ENCODE data around the gene NID2.

The NID2 gene

GRCh38 chr14:52080808-52081755, 12.2 kb upstream of the NID2 start:
- DNase-seq (ENCODE audit: low spot score): no peak

DNA sequence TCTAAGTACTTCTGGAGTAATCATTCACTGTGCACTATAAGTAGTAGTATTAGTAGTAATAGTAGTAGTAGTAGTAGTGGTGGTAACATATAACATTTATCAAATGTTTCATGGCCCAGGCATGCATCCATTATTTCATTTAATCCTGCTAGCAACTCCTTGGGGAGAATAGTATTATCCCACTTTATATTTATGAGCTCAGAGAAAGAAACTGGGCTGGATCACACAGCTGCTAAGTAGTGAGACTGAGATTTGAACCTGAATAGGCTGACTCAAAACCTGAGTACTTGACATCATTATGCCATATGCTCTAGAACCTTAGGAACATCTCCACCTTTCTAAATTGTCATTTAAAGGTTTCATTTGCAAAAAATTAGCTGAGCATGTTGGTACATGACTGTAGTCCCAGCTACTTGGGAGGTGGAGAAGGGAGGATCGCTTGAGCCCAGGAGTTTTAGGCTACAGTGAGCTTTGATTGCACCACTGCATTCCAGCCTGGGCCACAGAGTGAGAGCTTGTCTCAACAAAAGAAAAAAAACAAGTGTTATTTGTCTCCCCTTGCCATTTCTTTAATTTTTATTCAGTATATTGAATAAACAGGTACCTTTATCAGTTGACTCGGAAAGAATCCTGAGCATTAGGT, 11.4 kb upstream of the NID2 start:
- no peak for DNase-seq (ENCODE audit: low spot score)

DNA sequence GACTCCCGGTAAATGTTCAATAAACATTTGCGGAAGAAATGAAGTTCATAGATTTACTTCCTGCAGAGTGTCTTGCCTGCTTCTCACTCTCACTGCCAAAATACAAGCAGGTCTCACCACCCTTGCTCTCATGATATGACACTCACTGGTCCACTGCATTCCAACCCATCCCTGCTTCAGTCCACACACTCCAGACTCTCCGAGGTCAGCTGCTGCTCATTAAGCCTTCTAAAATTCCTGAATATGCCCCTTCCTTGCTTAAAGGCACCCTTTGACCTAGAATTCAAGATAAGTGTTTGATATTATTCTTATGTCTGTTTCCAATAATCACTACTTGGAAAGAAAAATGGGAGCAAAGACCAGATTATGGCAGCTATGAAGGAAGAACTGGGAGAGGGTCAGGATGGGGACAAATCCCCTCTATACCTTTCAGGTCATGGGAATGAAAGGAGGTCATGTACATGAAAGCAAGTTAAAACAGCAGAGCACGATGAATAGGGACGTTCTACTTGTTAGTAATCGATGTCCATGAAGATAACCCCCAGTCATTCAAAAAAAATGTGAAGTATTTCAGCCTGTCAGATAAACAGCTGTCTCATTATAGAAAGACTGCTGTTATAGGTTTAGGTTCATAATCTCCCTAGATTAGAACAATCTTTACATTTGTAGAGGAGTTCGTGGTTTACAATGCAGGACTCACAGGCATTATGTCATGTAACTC, 10.5 kb upstream of the NID2 start:
- DNase-seq (ENCODE audit: low spot score): no peak

GRCh38 chr14:52078721-52079120, 9.9 kb upstream of the NID2 start:
- DNase-seq (ENCODE audit: low spot score): no peak

- DNase-seq (ENCODE audit: low spot score): no peak
Observed at GRCh38 chr14:52078095-52078531, 9.3 kb upstream of the NID2 start.

- DNase-seq (ENCODE audit: low spot score): no peak
Observed at GRCh38 chr14:52077256-52077979, 8.6 kb upstream of the NID2 start.

DNA sequence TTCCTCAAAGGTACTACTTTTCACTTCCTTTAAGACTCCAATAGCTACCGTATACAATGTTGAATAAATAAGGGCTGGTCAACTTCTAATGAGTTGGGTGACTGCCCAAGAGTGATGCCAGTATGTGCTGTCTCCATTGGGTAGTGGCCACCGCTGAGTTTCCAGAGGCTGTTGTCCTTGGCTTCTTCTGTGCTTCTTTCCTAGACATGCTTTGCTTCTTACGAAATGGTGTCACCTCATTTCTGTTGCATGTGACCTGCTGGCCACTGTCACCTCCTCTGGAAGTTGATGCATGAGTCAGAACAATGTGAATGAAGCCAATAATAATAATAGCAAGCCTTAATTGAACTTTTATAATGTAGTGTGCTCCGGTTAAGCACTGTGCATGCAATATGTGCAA, 7.5 kb upstream of the NID2 start:
- no peak for DNase-seq (ENCODE audit: low spot score)

- no peak for DNase-seq (ENCODE audit: low spot score)
Observed at GRCh38 chr14:52075371-52075770, 6.5 kb upstream of the NID2 start.

DNA sequence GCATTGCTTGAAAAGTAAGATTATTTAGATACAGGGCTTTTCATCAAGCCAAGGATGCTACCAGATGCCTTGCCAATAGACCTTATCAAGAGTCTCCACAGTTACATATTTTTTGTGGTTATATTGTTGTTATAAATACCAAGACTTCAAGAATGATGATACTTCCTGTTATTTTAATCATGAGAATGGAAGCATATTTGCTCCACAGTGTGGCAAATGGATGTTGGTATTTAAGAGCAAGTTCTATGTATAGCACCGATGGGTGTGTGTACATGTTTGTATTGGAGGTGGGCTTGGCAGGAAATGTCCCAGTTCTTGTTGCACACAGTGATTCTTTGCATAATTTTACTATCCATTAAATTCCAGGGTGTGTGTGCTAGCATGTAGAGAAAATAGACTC, 4.4 kb upstream of the NID2 start:
- no peak for DNase-seq (ENCODE audit: low spot score)

DNA sequence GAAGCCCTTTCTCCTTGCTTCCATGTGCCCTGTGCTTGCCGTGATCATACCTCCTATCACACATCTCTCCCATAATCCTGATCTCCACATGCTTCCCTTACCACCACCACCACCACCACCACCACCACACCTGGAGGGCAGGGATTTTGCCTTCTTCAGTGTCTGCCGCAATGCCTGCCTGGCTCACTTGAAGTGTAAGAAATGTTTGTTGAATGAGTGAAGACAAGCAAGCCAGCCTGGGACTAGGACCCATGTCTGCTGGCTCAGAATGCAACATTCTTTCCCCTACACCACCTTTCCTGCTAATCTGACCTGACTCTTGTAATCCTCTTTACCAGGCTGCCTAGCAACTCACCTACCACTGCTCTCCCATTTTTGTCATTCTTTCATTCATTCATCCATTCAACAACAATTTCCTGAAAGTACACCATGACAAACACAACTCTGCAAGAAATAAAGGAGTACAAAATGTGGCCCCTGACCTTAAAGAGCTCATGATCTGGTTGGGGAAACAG, 3.5 kb upstream of the NID2 start:
- no peak for DNase-seq (ENCODE audit: low spot score)

DNA sequence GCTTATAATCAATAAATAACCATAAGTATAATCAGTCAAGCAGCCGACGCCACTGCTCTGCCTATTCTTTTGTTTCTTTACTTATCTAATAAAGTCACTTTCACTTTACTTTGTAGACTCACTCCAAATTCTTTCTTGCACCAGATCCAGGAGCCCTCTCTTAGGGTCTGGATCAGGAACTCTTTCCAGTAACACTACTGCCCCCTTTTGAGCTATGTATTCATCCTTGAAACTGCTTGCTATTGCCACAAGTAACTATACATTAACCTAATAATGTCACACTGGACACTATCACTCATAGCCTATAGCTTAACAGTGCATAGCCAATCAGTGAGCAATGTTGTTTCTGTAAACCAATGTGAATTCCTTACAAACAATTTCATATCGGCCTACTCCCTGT, 2.8 kb upstream of the NID2 start:
- no peak for DNase-seq (ENCODE audit: low spot score)

DNA sequence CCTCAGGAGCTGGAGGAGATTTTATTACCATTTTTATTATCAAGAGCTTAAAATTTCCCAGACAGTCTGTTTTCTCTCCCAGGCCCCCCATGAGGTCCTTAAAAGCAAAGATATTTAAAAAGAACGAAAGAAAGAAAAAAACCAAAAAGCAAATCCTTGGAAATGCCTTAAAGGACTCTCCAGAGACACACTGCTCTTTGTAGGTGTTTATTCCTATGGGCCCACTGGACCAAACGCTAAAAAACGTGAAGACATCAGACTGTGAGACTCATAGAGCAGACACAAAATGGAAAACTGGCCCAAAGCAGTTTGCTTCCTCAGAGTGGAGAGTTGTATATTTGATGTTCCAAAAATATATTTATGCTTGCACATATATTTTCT, 1.2 kb upstream of the NID2 start:
- no peak for DNase-seq (ENCODE audit: low spot score)

- no peak for DNase-seq (ENCODE audit: low spot score)
Observed at GRCh38 chr14:52069307-52070050, 620 bp upstream of the NID2 start.

DNA sequence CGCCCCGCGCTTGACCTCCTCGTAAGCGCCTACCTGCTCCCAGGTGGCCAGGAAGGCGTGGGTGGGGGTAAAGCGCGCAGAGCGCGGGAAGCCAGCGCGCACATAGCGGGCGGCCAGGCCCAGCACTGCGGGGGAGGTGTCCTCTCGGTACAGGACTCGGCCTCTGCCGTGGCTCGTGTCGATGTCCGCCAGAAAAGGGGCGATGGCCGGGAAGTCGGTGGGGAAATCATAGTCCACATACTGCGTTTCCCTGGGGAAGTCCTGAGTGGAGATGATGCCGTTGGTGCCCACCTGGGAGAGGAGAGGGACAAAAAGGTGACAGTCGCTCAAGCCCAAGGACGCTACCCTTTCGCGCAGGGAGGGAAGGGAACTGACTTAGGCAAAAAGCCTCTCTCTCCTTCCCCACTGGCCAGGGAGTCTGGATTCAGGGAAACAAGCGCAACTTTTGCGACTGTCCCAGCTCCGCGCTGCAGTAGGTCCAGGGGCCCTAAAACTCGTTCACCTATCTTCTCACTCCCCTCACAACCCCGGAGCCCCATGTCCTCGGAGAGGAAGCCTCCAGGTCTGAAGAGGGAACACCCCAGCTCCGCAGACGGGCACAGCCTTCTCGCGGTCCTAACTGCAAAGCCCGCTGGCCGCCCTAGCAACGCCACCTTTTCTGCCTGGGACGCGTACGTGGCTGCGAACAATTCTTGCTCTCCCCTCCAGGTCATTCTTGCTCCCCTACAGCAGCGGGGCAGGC, 815 bp downstream of the NID2 start:
- DNase-seq (ENCODE audit: low spot score): no peak

DNA sequence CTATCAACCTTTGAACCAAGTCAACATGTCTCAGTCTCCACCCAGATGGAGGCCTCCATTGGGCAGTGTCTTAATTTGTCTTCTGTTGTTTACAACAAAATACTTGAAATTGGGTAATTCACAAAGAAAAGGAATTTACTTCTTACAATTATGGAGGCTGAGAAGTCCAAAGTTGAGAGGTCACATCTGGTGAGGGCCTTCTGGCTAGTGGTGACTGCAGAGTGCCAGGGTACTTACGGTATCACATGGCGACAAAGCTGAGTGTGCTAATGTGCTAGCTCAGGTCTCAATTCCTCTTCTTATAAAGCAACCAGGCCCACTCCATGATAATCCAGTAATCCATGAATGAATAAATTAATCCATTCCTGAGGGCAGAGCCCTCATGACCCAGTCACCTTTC, 4.7 kb downstream of the NID2 start:
- DNase-seq (ENCODE audit: low spot score): no peak

- DNase-seq (ENCODE audit: low spot score): no peak
Observed at GRCh38 chr14:52063052-52063462, 5.8 kb downstream of the NID2 start.

GRCh38 chr14:52061890-52062289, 7.0 kb downstream of the NID2 start:
- DNase-seq (ENCODE audit: low spot score): no peak

- DNase-seq (ENCODE audit: low spot score): no peak
Observed at GRCh38 chr14:52061390-52061789, 7.5 kb downstream of the NID2 start.

- DNase-seq (ENCODE audit: low spot score): no peak
Observed at GRCh38 chr14:52060080-52060479, 8.8 kb downstream of the NID2 start.

- no peak for DNase-seq (ENCODE audit: low spot score)
Observed at GRCh38 chr14:52059649-52060048, 9.2 kb downstream of the NID2 start.

GRCh38 chr14:52058341-52058740, 10.5 kb downstream of the NID2 start:
- no peak for DNase-seq (ENCODE audit: low spot score)
